Hematopoietic multipotent progenitor cell treated with erythropoietin and hydrocortisone succinate and interleukin-3 and kit ligand, for 4 days (in vitro differentiated cells): Measurements from ENCODE around the gene DNAH9.

Experiments
- DNase-seq: peaks from one replicate; pipeline ENCODE4 v3.0.0-alpha.2; 2015

The DNAH9 gene

GRCh38 chr17:11690681-11691080, 92.4 kb downstream of the DNAH9 start:
- DNase-seq, result no peak

DNA sequence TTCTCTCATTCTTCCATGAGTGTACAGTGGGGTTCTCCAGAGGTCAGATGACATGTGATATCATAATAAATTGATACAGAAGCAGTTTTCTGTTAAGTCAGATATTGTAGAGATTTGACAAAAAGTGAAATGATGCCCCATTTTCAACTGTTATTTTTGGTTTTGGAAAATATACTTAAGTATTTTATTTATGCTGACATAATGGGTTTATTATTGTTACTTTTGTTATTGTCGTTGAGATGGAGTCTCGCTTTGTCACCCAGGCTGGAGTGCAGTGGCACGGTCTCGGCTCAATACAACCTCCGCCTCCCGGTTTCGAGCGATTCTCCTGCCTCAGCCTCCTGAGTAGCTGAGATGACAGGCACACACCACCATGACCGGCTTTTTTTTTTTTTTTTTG, 94.4 kb downstream of the DNAH9 start:
- DNase-seq, result no peak

GRCh38 chr17:11693284-11693683, 95.0 kb downstream of the DNAH9 start:
- no peak for DNase-seq

DNA sequence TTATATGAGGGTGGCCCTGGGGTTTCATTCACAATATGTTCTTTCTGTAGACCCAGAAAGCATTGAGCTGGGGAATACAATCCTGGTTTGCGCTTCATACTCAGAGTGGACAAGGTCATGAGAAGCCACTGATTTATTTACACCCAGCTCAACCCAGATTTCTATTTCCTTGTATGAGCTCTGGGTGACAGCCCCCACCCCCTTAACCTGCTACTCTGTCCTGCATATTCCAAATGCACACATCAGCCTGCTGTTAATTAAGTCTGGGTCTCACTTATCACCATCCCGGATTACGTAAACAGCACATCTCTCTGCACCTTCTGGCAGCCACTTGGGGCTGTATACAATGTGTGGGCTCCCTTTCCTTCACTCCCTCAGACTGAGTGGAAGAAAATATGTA, 102.4 kb downstream of the DNAH9 start:
- DNase-seq, result no peak

DNA sequence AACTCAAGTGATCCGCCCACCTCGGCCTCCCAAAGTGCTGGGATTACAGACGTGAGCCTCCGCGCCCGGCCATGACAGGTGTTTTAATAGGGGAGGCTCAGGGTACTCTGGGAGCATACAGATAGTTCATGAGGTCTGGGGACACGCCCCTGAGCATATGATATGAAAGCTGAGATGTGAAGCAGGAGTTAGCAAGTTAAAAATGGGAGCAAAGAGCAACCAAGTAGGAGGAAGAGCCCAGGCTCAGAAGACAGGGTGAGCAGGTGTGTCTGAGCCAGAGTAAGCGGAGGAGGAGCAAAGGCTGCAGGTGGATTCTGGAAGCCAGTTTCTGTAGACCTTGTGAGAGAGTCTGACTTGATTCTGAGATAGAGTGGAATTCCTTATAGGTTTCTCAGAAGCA, 103.6 kb downstream of the DNAH9 start:
- no peak for DNase-seq

GRCh38 chr17:11704041-11704440, 105.8 kb downstream of the DNAH9 start:
- no peak for DNase-seq

DNA sequence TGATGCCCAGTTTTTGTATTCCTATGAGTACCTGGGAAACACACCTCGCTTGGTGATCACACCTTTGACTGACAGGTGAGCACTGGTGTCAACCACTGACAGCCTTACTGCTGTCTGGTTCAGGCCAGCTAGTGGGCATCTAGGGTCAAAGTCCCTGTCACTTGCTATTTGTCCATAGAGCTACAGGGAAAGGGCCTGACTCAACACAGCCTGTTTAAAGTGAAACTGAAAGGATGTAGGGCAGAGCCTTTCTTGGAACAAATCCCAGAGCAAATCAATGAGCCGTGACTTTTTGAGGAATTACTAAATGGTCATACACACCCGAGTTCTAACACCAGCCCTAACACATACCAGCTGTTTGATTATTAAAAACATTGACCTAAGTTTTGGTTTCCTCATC, 106.8 kb downstream of the DNAH9 start:
- DNase-seq, result no peak

DNA sequence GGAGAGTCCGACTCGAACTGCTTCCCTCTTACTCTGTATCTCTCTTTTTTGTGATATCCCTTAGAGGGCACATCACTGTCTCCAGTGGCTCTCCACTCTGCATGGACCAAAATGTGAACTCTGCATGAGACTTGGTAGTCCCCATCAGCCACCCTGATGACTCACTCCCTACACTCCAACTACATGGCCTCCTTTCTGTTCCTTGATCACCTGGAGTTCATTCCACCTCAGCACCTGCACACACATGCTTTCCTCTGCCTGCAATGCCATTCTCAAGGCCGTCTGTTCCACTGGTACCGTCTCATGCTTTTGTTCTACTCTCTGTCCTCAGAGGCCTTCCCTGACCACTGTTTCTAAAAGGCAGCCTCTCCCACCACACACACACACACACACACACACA, 109.3 kb downstream of the DNAH9 start:
- DNase-seq, result no peak

DNA sequence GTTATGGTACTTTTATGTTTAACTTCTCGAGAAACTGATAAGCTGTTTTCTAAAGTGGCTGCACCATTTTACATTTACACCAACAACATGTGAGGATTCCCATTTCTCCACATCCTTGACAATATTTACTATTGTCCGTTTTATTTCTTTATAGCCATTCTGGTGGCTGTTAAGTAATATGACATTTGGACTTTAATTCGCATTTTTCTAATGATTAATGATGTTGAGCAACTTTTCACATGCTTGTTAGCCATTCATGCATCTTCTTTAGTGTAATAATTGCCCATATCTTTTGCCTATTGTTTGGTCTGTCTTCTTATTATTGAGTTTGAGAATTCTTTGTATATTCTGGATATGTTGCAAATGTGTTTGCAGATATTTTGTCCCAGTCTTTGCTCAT, 114.2 kb downstream of the DNAH9 start:
- no peak for DNase-seq

DNA sequence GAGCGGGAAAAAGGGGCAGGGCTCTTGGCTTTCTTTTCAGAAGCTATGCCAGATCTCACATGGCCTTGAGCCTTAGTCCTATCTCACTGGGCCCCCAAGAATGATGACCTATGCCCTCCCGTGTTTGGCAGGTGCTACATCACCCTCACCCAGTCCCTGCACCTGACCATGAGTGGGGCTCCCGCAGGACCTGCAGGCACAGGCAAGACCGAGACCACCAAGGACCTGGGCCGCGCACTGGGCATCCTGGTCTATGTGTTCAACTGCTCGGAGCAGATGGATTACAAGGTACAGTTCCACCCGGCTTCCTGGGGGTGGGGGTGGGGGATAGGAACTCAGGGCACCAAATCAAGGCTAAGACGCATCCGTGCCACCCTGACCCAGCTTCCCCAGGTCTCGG, 120.9 kb downstream of the DNAH9 start:
- DNase-seq, result no peak

DNA sequence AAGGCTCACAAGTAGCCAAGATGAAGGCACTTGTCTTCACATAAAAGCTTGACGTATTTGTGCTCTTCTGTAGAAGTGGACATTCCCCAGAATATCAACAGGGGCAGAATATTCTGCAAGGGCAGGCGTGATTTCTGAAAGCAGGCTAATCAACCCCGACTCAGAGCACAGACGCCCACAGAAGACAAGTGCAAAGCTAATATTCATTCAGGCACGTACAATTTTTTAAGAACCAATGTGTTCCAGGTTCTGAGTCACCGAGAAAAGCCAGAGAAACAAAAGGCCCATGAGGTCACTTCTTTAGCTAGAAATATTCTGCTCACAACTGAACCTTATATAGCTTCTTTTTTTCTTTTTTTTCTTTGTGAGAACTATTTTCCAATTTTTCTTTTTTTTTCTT, 121.6 kb downstream of the DNAH9 start:
- no peak for DNase-seq

DNA sequence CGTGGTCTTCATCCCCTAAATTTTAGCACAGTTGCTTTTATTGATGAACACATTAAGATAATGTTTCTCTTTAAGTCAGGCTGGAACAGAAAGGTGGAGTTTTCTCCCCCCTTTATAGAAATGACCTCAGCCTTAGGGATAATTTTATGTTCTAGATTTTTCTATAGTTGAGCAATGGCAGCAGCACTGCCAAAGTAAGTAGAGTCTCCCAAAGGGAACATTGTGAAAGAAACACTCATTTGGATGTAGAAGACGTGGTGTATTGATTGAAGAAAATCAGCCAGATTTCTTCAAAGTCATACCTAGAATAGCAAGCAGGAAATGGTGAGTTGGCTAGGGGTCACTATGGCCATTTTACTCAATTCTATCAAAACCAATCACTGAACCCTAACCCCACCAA, 122.5 kb downstream of the DNAH9 start:
- DNase-seq, result no peak

GRCh38 chr17:11730747-11731146, 132.5 kb downstream of the DNAH9 start:
- no peak for DNase-seq

GRCh38 chr17:11736613-11737312, 138.5 kb downstream of the DNAH9 start:
- DNase-seq, result no peak

DNA sequence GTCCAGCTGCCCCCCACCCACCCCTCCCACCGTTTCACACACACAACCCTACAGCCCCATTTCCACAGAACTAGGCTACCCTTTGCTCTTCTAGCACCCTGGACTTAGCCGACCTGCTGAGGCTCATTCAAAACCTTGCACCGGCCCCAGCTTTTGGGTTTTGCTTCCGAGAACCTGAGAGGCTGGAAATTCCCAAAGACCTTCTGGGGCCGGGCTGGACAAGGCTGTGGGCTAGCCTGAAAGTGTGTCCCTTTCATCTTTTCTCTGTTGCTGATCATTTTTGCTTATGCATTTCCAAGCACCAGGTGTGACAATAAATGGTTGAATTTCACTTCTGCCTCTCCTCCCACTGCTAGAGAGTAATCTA, 139.0 kb downstream of the DNAH9 start:
- DNase-seq, result no peak

DNA sequence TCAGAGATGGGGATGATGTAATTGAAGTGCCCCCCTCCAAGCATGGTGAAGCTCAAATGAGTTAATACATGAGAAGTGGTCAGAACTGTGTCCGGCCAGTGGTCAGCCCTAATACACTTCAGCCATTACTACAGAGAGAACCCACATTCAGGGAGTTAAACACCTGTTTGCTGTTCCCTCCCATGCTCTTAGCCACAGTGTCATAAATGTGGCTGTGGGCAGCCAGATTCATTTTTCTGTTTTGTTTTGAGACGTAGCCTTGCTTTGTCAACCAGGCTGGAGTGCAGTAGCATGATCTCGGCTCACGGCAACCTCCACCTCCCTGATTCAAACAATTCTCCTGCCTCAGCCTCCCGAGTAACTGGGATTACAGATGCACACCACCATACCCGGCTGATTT, 139.9 kb downstream of the DNAH9 start:
- DNase-seq, result no peak

GRCh38 chr17:11739351-11739750, 141.1 kb downstream of the DNAH9 start:
- no peak for DNase-seq

DNA sequence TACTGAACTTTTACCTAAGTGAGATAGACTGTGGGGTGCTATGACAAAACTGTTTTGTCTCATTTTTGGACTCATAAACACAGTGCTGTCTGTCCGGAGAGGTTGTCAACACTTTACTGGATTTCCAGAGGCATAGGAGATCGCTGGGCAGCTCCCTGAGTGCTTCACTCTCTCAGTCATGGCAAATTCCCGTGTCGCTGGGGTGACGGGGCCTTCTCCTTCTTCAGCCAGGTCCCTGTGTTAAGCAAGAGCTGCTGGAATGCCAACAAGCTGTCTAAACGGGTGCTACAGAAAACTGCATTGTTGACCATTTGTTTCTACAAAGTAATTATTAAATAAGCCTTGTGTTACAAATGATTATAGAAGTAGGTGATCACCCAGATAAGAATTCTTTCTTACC, 141.6 kb downstream of the DNAH9 start:
- no peak for DNase-seq

- no peak for DNase-seq
Measured at GRCh38 chr17:11742886-11743285, 144.6 kb downstream of the DNAH9 start.

DNA sequence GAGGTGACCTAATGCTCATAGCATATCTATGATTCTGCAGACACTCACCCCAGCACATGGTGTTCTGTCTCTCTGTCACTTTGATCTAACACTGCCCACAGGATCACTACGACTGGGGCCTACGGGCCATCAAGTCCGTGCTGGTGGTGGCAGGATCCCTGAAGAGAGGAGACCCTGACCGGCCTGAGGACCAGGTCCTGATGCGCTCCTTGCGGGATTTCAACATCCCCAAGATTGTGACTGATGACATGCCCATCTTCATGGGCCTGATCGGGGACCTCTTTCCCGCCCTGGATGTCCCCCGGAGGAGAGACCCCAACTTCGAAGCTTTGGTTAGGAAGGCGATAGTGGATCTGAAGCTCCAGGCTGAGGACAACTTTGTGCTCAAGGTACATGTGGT, 146.4 kb downstream of the DNAH9 start:
- no peak for DNase-seq

DNA sequence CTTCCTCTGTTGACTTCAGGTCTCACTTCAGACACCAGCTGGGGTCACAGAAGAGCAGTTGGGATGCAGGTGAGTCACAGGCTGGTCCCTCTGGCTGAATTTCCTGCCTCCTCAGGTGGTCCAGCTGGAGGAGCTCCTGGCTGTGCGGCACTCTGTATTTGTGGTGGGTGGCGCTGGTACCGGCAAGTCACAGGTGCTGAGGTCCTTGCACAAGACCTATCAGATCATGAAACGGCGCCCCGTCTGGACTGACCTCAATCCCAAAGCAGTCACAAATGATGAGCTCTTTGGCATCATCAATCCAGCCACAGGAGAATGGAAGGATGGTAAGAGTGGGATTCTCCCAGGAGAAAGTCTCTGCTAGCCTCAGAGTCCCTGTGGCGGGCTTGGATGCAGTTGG, 149.2 kb downstream of the DNAH9 start:
- DNase-seq, result no peak

DNA sequence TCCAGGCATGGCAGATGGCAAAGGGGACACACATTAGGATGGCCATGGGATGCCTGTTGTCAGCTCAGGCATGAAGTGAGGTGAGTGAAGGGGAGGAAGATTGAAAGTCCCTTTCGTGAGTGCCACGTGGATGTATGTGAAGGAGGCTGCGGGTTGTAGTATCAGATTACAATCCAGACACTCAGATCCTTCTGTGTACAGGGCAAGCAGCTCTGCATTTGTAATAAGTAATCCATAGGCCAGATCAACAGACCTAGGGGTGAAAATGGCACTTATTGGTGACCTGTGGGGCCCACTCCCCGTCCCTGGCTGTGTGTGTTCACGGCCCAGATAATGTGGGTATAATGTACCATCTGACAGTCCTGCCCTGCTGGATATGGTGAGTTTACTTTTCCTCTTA, 159.5 kb downstream of the DNAH9 start:
- no peak for DNase-seq

DNA sequence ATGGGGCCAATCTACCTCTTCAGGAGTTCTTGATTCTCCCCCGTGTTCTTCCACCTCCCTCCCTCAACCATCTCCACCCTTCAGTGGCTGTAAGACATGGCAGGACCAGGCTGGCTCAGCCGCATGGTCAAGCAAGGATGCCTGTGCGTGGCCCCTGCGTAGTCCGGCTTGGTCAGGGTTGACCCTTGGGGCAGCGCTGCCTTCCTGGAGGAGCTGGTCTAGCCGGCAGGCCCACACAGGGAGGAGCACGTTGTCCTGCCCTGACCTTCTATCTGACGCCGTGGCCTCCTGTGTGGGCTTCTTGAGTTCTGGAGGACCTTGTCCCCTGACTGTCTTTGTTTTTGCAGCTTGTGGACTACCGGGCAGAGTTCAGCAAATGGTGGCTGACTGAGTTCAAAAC, 169.8 kb downstream of the DNAH9 start:
- no peak for DNase-seq

DNA sequence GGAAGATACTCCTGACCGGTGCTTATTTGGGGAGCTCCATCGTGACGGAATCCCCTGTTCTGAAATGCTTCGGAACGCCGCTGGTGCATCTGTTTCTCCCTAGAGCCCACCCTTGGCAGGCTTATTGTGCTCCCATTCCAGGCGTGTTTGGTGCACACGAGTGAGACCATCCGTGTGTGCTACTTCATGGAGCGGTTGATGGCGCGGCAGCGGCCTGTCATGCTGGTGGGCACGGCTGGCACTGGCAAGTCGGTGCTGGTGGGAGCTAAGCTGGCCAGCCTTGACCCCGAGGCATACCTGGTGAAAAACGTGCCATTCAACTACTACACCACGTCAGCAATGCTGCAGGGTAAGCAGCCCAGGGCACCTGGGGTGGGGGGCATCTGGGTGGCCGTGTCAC, 170.7 kb downstream of the DNAH9 start:
- DNase-seq, result no peak

GRCh38 chr17:11772031-11772430, 173.8 kb downstream of the DNAH9 start:
- no peak for DNase-seq

DNA sequence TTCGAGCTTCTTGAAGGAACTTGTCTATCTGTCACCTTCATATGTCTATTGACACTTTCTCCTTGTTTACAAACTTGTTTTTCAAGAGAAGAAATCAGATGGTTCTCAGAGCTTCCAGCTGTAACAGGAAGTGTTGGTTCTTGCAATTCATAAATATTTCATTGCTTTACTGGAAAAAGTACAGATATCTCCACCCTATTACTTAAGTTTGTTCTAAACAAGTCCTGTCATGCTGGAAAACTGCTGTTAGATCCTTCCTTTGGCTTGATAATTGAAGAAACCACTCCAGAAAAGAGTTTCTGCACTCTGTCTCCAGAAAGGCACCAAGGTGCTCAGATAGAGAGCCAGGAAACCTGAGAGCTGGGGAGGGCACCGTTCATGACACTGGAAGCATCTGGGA, 181.6 kb downstream of the DNAH9 start:
- DNase-seq, result no peak
